NCI-H1048 (cell line): Measurements from ENCODE around the gene SAA2.
"Not testable (repeated sequence)": the region's sequence is repeated elsewhere in the genome, so short reads cannot be mapped to it uniquely, and the experiment has no call there.

ENCODE experiments used
- DNase-seq: peaks from one replicate; lab custom pipeline; 2025; lab: John Stamatoyannopoulos, UW

SAA2 gene

GRCh38 chr11:18247191-18247581 is 1.3 kb downstream of the SAA2 start:
- not testable (repeated sequence) for DNase-seq

DNA sequence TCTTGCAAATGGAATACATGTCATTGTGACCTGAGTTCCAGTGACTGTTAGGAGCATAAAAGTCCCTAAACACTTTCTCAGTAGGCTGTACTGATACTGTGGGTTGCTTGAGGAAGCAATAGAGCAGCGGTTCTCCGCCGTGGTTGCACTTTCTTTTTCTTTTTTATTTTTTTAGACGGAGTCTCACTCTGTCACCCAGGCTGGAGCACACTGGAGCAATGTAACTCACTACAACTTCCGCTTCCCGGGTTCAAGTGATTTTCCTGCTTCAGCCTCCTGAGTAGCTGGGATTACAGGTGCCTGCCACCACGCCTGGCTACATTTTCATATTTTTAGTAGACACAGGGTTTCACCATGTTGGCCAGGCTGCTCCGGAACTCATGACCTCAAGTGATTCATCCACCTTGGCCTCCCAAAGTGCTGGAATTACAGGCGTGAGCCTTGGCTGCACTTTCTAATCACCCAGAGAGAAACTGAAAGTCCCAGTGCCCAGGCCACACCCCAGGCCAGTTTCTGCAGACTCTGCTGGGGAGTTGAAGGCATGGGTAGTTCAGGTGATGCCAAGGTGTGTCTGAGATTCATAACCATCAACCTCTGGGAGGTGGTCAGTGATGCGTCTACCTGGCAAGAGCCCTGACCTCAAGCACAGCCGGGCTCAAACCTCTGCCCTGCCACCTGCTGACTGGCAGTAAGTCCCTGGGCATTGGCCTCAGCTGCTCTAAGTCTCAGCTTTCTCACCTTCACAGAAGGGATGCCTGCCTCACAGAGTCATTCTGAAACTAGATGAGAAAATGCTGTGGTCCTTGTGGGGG is 1.9 kb downstream of the SAA2 start:
- DNase-seq, result not testable (repeated sequence)

GRCh38 chr11:18245396-18245795 is 3.1 kb downstream of the SAA2 start:
- no peak for DNase-seq

DNA sequence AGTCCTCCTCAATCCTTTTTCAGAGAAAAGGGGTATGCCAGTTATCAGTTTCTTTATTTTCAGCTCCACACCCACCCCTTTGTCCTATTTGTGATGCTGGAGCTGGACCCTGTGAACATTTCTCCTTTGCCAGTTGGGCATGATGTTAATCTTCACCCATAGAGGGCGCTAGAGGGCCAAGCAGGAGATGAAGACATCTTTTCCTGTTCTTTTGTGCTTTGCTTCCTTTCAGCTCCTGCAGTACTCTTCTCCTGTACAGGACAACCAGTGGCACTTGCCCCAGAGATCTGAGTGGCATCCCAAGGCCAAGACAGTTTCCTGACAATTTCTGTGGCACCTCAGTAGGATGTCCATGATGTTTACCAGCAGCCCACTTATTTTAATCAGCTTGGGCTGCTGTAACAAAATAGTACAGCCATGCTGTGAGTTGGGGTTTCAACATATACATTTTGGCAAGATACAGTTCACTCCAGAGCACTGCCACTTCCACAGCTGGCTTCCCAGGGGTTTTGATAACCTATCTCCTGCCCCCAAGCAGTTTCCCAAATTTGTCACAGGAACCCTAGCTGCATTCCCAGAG is 4.6 kb downstream of the SAA2 start:
- DNase-seq, result peak; percentile 21

DNA sequence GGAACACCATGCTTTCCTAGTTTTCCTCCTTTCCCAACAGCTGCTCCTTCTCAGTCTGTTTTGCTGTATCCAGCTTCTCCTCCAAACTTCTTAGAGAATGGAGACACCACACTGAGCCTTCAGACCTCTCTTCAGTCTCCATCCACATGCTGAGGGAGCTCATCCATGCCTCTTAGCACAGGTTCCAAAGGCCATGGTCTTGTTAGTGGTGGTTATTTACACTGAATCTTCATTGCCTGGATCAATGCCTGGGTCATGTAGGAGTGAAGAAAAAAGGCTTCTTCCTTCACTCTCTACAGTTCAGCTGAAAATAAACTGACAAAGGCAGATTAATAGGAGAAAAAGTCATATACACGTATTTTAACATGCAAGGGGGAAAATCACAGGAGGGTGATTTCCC is 8.8 kb downstream of the SAA2 start:
- DNase-seq, result no peak

GRCh38 chr11:18236664-18237356 is 11.7 kb downstream of the SAA2 start, which contains the start of gene SAA4:
TSS of gene SAA4 (minus strand) at chr11:18236802. CDS start at chr11:18235926, 876 bp downstream.
- DNase-seq, result no peak

- DNase-seq, result no peak
These were observed 12.8 kb downstream of the SAA2 start for GRCh38 chr11:18235394-18236334.

- no peak for DNase-seq
These were observed 14.6 kb downstream of the SAA2 start for GRCh38 chr11:18233912-18234311.

DNA sequence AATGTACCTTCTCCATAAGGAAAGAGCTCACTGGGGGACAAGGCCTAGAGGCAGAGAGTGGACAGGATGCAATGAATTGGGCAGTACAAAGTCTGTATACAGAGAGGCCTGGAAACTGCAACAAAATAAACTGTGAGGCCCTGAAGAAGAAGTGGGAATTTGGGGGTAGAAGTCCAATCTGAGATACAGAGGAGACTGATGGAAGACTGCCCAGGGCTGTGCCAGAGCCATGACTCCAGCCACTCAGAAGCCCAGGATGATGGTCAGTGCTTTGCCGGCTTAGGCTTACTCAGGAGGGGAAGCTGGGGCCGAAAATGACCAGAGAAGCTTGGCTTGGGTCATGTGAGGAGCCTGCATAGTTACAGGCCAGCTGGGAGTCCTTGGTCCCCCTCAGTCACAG is 17.6 kb downstream of the SAA2 start:
- DNase-seq, result no peak

DNA sequence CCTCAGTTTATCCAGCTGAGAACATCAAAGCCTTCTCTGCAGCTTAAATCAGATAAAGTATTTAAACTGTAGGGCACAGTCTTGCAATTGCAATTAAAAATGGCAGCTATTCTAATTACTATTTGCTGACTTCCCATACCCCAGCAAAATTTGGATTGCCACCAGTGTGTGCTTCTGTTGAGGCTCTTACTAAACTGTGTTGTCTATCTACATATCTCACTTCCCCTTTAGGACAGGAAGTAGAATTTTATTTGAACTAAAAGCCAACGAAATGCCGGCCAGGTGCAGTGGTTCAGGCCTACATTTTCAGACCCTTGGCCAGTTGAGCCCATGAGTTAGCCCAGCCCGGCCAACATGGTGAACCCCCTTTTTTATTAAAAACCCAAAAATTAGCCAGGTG is 19.0 kb downstream of the SAA2 start:
- DNase-seq, result no peak

- no peak for DNase-seq
These were observed 22.6 kb downstream of the SAA2 start for GRCh38 chr11:18225913-18226312.

GRCh38 chr11:18223591-18224387 is 24.7 kb downstream of the SAA2 start:
- DNase-seq, result no peak

DNA sequence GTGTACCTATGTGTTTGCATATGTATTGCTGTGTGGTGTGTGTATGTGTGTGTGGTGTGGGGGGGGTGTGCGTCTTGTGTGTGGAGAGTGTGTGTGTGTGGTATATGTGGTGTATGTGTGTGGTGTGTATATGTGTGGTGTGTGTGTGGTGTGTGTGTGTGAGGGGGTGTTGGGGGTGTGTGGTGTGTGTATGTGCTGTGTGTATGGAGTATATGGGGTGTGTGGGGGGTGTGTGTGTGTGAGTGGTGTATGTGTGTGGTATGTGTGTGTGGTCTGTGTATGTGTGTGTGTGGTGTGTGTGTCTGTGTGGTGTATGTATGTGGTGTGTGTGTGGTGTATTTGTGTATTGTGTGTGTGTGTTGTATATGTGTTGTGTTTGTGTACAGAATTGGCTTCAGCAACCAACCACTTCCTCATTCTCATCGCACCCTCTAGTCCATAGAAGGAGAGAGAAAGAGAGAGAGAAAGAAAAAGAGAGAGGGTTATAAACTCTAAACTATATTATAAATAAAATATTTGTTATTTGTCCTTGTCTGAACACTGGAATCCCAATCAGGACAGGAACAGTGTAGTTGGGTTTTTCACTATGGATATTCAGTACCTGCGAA is 25.6 kb downstream of the SAA2 start:
- no peak for DNase-seq

DNA sequence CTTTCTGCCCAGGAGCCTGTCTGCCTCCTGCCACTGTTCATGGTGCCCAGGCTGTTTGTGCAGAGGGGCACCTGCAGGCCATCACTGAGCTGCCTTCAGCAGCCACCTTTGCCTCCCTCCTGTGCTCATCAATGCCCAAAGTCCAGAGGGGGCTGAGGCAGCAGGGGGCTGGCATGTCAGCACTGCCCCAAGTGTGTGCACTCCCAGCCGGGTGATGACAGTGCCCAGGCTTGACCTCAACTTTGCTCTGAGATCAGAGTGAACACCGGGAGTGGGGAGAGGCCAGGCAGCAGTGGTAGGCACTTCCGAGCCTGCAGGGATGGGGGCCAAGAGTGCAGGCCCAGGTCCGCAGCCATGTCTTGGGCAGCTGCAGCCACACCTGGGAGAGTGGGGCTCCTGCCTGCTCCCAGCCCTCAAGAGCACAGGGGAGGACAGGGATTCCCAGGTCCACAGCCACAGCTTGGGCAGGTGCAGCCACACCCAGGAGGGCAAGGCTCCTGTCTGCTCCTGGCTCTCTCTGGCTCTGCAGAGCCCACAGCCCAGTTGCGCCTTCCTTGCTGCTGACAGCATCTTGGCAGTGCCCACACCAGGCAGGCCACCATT is 27.1 kb downstream of the SAA2 start:
- DNase-seq, result no peak

DNA sequence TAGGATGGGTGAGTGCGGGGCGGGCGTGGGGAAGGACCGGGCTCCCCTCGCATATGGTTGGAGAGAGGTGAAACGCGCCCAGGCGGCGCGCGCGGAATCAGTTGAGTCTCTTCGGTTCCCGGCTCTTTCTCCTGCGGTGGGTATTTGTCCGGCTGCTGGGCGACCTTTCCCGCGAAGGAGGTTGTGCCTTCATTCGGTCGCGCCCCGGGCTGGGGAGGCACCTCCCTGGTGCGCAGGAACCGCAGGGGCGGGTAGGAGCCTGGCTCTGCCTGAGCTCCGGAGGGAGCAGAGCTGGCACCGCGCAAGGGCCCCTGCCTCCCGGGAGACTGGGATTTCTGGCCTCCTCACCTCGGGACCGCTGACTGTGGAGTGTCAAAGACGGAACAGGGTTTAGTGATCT is 39.4 kb downstream of the SAA2 start:
- DNase-seq, result no peak

DNA sequence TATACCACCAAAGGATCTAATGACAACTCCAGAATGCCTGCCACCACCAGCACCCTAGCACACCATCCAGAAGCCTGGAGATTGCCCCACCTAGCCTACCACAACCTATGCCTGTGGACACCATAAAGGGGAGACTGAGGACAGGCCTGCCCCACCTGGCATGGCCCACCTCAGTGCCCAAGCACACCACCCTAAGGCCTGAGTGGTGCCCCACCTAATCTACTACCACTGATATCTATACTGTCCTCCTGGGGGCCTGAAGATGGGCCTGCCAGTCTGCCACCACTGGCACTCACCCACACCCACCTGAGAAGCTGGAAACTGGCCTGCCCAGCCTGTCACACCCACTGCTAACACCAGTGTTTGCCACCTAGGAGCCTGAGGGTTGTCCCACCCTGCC is 43.7 kb downstream of the SAA2 start:
- DNase-seq, result no peak

DNA sequence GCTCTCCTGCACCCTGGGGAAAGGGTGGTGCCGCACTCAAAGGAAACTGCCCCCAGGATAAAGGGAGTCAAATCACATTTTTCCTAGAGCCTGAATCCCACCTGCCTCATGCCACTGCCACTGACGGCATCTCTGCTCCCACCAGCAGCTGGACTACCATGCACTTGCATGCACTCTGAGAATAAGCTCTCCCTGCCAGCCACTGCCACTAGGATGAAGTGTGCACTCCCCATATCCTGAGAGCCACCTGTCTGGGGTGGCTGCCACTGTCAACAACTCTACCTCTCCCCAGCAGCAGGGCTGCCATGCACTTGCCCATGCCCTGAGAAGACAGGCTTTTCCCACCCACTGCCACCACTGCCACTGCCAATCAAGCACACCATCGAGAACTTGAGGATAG is 44.2 kb downstream of the SAA2 start:
- no peak for DNase-seq

DNA sequence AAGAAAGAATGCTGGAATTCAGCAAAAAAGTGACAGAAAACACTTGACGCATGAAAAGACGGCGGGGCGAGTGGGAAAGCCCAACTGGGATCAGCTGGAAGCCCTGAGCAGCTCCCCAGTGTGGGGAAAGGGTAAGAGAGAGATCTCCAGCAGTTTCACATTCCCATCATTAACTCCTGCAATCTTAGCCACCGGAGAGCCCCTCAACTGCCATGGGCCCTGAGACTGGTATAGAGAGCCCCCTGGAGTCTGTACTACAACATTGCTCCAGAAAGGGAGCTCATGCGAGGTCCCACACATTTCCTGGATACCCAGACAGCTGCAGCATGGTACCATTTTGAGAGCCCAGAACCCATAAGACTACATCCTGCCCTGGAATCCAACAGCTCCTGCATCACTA is 44.7 kb downstream of the SAA2 start:
- no peak for DNase-seq

- not testable (repeated sequence) for DNase-seq
These were observed 50.7 kb downstream of the SAA2 start for GRCh38 chr11:18197738-18198137.

GRCh38 chr11:18196532-18196931 is 51.9 kb downstream of the SAA2 start:
- no peak for DNase-seq
